GM10266 (cell line): Measurements from ENCODE around the gene IGSF21.

Experiments used
- DNase-seq: peaks from one replicate; pipeline ENCODE4 v3.0.0; 2012; ENCODE audit errors: extremely low spot score
- CTCF ChIP-seq: IDR thresholded peaks from 2 replicates; pipeline ENCODE4 v1.5.1; 2012; ENCODE audit warnings: mild to moderate bottlenecking, low read depth; ENCODE audit not compliant: control insufficient read depth, insufficient read depth; ENCODE audit errors: missing control alignments

IGSF21 gene

DNA sequence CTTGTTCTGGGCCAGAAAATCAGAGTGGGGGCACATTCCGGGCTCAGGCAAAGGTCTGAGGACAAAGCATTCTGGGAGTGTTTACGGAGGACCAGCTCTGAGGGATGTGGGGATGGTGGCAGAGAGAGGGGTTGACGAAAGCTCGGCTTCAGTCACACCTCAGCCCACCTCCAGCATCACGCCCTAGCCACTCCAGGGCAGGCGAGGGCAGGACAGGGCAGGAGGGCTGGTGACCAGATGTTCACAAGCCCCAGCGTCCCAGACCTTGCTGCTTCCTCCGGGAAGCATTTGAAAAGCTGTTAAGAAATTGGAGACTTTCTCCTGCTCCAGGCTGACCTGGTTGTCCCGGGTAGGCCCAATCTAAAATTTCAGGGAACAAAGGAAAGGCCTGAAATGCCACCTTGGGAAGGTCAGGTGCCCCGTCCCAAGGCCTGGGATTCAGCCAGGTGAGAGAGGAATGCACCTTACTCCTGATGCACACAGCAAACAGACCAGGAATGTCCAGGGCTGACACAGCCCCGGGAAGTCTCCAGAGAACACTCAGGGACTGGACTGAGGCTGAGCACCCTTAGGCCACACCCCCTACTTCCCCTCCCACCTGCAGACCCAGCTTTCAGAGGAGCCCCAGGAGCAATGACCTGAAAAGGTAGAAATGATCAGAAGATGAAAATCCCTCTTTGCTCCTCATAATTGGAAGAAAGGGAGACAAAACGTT, 301.2 kb downstream of the IGSF21 start:
- TF ChIP-seq CTCF: no peak
- DNase-seq: no peak

DNA sequence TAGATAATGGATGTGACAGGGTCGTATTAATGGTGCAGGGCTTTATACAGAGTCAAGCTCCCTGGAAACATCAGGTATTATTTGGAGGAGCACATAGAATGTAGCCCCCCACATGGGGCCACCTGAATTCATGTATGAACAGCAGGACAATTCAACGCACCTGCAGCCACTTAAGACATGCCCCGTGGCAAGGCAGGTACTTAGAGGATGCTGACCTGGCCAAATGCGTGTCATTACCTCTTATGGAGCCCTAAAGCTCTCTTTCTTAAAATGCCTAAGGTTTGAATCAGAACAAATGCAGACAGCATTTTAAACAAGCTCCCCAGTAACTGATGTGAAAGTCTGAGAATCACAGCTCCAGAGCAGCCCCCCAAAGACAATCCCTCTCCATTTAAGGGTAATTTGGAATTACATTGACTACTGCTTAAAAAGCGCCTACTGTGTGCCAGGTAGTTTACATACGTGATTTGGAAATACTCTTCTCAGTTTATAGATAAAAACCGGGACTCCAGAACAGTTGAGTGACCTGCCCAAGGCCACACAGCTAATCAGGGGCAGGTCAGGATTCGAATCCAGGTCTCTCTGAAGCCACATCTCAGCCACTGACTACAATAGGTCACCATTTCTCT, 302.1 kb downstream of the IGSF21 start:
- no peak for DNase-seq
- TF ChIP-seq CTCF: no peak

DNA sequence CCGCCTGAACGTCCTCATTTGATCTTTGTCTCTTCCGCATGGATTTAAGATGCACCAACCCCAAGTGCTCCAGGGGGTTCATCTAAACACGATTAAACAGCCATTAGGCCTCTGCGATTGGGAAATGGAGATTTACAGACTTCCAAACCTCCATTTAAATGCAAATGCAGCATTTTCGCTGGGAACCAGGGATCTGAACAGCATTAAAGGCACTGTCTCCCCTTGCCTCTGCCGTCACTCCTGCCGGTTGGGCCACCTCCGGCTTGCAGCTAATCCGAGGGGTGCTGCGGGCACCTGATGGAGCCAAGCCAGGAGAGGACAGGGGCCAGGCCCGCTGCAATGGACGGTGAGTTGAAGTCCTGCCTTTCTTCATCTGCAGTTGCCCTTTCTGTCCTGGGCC, 302.8 kb downstream of the IGSF21 start:
- no peak for TF ChIP-seq CTCF
- DNase-seq: no peak

- no peak for DNase-seq
- no peak for TF ChIP-seq CTCF
Observed at GRCh38 chr1:18411321-18411720, 303.7 kb downstream of the IGSF21 start.

GRCh38 chr1:18411820-18412641, 304.4 kb downstream of the IGSF21 start:
- TF ChIP-seq CTCF: no peak
- DNase-seq: no peak

DNA sequence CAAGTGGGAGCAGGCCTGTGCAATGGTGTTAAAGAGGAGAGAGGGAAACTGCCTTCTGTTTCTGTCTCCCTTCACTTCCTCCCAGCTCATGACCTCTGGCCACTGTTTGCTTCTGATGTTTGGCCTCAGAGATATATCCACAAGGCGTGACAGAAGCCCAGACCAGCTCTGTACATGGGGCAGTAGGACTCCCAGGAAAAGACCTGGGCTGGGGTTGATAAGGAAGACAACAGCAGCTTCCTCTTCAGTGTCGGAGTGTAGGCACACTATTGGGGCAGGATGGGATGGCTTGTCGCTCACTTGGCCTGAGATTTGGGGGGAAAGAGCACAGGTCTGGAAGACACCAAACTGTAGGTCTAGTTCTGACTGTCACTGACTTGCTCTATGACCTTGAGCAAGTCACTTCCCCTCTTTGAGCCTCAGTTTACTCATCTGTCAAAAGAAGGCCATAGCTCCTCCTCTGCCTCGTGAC, 305.3 kb downstream of the IGSF21 start:
- TF ChIP-seq CTCF: no peak

More for the DNA sequence above, 305.3 kb downstream of the IGSF21 start:
- DNase-seq: no peak
